A172 (cell line): ENCODE results near the gene NLRP11. TPM values are rescaled to one million over a fixed set of nuclear protein-coding genes. Genes with fewer than 3 reads are reported as not detected.
A peak's percentile ranks its signal among the peaks of the same experiment; 100 is the strongest.
"Not testable (repeated sequence)": the region's sequence is repeated elsewhere in the genome, so short reads cannot be mapped to it uniquely, and the experiment has no call there.

Experiments used
- DNase-seq: peaks from one replicate; pipeline ENCODE4 v3.0.0-alpha.2; 2015; ENCODE audit warnings: low spot score
- total RNA-seq: library from RNA; depleted of rRNA; stranded (reverse); fragments of >200 nt; shearing (Covaris generic); gene quantifications from 2 replicates; pipeline ENCODE4 v1.2.3, GENCODE V29; 2014; rRNA removed

NLRP11 gene
- total RNA-seq, 1 experiment from 2014 or later, result 4.9 TPM

GRCh38 chr19:55778331-55778730 is 53.5 kb downstream of the NLRP11 start:
- DNase-seq, result no peak

DNA sequence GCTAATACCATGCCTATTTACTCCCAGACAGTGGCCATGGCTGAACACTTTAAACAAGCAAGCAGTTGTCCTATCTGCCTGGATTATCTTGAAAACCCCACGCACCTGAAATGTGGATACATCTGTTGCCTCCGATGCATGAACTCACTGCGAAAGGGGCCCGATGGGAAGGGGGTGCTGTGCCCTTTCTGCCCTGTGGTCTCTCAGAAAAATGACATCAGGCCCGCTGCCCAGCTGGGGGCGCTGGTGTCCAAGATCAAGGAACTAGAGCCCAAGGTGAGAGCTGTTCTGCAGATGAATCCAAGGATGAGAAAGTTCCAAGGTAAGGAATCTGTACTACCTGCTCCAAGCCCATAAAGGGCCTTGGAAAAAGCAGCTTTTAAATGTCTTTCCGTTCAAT is 54.3 kb downstream of the NLRP11 start:
- peak; percentile 26 for DNase-seq

DNA sequence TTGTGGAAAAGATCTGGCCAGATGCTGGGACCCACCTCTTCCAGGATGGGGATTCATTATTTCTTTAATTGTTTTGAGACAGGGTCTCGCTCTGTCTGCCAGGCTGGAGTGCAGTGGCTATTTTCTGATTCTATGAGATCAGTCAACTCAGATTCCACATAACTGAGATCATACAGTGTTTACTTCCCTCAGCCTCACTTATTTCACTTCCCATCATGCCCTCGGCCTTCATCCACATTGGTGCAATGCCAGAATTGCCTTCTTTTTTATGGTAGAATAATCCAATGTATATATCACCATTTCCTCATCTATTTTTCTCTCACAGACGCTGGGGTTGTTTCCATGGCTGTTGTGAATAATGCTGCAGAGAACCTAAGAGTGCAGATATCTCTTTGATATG is 62.2 kb downstream of the NLRP11 start:
- not testable (repeated sequence) for DNase-seq

DNA sequence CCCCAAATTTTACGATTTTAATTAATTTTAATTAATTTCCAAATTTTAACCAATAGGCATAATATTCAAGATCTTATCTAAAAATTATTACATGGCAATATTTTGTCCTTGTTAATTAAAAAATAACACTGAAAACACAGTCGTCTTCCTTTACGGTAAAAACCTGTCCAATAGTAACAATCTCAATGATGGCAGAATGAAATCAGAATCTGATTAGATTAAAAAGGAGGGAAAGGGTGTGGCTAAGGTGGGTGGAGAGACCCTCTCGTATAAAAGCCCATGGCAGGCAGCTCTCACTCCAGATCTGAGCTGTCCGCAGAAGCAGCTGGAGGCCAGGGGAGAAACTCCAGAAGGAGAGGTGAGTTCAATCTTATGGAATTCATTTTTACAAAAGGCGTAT is 63.0 kb downstream of the NLRP11 start, which contains the start of gene RFPL4AL1:
TSS of gene RFPL4AL1 (plus strand) at position 301 of the 400 bp plus-strand sequence. CDS start 2,687 bp downstream, outside the sequence.
- DNase-seq, result not testable (repeated sequence)

DNA sequence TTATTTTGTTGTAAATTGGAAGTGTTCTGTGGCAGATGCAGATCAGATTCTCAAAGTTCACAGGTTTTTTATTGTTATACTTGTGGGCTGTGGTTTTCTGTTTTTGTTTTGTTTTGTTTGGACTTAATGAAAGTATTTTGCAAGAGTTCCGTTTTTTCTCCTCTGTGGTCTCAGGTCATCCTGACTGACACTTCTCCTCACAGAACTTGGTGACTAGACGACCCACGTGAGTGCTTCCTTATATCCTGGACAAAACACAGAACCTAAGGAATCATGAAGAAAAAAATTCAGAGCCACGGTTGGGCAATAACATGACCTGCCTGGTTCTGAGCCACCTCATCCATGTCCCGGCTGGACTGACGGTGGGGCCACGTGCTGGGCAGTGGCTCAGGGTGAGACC is 65.3 kb downstream of the NLRP11 start:
- no peak for DNase-seq

DNA sequence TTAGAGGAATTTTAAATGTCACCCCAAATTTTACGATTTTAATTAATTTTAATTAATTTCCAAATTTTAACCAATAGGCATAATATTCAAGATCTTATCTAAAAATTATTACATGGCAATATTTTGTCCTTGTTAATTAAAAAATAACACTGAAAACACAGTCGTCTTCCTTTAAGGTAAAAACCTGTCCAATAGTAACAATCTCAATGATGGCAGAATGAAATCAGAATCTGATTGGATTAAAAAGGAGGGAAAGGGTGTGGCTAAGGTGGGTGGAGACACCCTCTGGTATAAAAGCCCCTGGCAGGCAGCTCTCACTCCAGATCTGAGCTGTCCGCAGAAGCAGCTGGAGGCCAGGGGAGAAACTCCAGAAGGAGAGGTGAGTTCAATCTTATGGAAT is 73.0 kb downstream of the NLRP11 start, which contains the start of gene RFPL4A:
TSS of gene RFPL4A (plus strand) at position 301 of the 400 bp plus-strand sequence. CDS start 2,704 bp downstream, outside the sequence.
- DNase-seq, result peak; percentile 18

GRCh38 chr19:55756808-55757207 is 75.0 kb downstream of the NLRP11 start:
- DNase-seq, result not testable (repeated sequence)

DNA sequence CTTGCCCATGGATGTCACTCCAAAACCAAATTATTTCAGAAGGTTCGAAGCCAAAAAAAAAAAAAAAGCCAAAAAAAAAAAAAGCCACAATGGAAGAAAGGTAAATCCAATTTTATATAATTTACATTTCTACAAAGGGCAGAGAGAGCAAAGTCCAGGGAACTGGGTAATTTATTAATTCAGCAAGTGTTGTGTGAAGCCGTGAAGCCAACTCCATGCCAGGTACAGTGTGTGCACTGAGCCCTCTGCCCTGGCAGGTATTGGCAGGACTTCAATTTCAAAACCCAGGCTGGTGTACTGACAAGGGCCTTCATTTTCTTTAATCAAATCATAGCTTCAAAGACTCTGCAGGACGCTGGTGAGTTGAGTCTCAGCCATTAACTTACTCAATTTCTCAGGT is 78.4 kb downstream of the NLRP11 start:
- DNase-seq, result no peak

- DNase-seq, result no peak
Measured at GRCh38 chr19:55750715-55751114, 81.1 kb downstream of the NLRP11 start.

- DNase-seq, result no peak
Measured at GRCh38 chr19:55738302-55738701, 93.5 kb downstream of the NLRP11 start, which contains the start of gene NLRP9. Gene NLRP9, minus strand, starts transcription at chr19:55738402. Its CDS starts 28 bp downstream, at chr19:55738374.

Other genes with a start within 250 kb of the NLRP11 start
- 11.5 and 11.7 TPM in 2 replicates for gene FIZ1, start 232.5 kb downstream of the NLRP11 start, total RNA-seq
- gene ZNF524, start 231.7 kb downstream of the NLRP11 start, total RNA-seq, result 20.0 and 23.7 TPM in 2 replicates
- 0.81 and 1.4 TPM in 2 replicates for gene ZNF865, start 226.4 kb downstream of the NLRP11 start, total RNA-seq
- gene ZNF784, start 207.4 kb downstream of the NLRP11 start, total RNA-seq, result 0.62 and 6.5 TPM in 2 replicates
- 13.0 and 21.6 TPM in 2 replicates for gene ZNF580, start 191.0 kb downstream of the NLRP11 start, total RNA-seq
- 7.3 and 20.2 TPM in 2 replicates for gene ZNF581, start 188.3 kb downstream of the NLRP11 start, total RNA-seq
- 2.6 and 6.0 TPM in 2 replicates for gene CCDC106, start 183.8 kb downstream of the NLRP11 start, total RNA-seq
- gene U2AF2, start 177.0 kb downstream of the NLRP11 start, total RNA-seq, result 143 and 169 TPM in 2 replicates
- 135 and 138 TPM in 2 replicates for gene EPN1, start 156.8 kb downstream of the NLRP11 start, total RNA-seq
- not detected in 2 replicates for gene NLRP9, start 93.6 kb downstream of the NLRP11 start, total RNA-seq
- not detected in 2 replicates for gene RFPL4A, start 72.9 kb downstream of the NLRP11 start, total RNA-seq
- gene RFPL4AL1, start 62.9 kb downstream of the NLRP11 start, total RNA-seq, result 1.6 TPM in 1 of 2 replicates, not detected in the other
- 0.03 TPM in 1 of 2 replicates, not detected in the other for gene NLRP4, start 4.5 kb upstream of the NLRP11 start, total RNA-seq
- gene NLRP13, start 100.3 kb upstream of the NLRP11 start, total RNA-seq, result not detected in 2 replicates
- gene NLRP8, start 115.8 kb upstream of the NLRP11 start, total RNA-seq, result not detected in 2 replicates
- gene NLRP5, start 154.8 kb upstream of the NLRP11 start, total RNA-seq, result 0.24 TPM in 1 of 2 replicates, not detected in the other